GM18870 (cell line): ENCODE data around the gene ACTRT2.

ENCODE experiments used
- ATAC-seq: cut with Tn5 transposase; IDR thresholded peaks from one replicate; pipeline ENCODE4 v1.9.1; 2021; ENCODE audit warnings: moderate library complexity; ENCODE audit not compliant: unreplicated experiment

Gene ACTRT2

DNA sequence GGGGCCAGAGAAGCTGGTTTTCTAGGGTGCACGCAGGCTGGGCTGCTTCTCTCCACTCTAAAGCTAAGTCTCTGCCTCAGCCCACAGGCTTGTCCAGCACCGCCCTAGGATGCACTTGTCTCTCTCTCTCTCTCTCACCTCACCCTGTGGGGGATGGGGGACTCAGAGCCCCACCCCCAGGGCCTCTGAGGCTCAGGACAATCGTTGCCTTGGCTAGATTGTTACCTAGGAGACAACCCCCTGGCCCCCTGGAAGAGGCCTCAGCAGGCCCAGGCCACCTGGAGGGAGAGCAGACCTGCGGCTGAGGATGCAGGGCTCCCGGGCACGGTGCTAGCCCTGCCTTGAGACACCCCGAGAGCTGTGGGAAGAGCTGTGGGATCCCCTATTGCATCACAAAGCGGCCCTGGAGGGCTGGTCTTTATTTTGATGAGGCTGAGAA, at the start of gene ACTRT2:
Gene ACTRT2 (plus strand): TSS at position 235 of the 439 bp plus-strand sequence. CDS start 220 bp downstream, outside the sequence.
- ATAC-seq: no peak

DNA sequence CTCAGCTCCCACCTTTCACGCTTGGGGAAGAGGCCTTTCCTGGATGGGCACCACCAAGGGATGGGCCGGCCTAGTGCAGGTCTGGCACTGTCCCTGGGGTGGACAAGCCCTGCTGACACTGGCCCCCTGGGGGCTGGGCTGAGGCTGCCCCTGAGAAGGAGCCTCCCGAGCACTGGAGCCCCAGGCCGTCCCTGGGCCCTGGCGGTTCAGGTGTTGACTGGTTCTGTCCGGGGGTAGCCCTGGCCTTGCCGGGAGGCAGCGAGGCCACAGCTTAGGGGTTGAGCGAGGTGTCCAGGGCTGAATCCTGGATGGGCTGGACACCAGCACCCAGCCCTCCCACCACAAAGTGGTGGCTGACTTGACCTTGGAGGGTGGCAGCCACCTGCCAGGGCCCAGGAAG, 49.7 kb upstream of the ACTRT2 start:
- no peak for ATAC-seq

DNA sequence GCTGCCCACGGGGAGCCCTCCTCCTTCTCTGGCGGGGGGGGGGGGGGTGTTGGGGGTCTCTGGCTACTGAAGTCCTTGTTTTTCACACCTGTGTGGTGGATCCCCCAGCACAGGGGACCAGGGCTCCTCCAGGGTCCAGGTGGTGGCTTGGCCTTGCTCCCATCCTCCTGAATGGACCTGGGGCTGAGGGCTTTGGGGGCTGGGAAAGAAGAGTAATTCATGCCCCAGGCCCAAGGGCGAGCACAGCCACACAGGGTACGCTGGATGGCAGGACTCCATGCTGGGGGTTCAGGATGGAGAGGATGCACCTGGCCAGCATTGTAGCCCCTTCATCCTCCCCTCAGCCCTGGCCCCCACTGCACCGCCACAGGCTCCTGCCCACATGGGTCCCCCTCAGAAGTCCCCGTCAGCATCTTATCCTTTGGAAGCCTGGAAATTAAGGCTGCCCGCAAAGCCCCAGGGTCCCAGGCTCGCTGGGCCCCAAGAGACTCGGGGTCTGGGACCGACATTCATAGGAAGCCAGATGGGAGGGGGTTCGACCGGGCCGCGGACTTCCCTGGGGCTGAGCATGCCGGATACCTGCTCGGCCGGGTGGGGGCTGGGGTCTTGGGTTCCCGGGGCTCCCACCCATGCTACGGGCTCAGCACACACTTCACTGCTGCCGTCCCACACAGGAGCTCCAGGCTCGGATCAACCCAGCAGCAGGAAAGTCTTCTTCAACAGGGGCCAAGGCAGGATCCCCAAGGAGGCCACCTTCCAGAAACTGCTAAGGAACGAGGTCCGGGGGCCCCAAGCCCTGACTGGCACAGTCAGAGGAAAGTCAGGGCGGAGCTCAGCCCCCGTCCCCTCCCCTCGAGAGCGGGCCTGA, 49.0 kb upstream of the ACTRT2 start:
- no peak for ATAC-seq

DNA sequence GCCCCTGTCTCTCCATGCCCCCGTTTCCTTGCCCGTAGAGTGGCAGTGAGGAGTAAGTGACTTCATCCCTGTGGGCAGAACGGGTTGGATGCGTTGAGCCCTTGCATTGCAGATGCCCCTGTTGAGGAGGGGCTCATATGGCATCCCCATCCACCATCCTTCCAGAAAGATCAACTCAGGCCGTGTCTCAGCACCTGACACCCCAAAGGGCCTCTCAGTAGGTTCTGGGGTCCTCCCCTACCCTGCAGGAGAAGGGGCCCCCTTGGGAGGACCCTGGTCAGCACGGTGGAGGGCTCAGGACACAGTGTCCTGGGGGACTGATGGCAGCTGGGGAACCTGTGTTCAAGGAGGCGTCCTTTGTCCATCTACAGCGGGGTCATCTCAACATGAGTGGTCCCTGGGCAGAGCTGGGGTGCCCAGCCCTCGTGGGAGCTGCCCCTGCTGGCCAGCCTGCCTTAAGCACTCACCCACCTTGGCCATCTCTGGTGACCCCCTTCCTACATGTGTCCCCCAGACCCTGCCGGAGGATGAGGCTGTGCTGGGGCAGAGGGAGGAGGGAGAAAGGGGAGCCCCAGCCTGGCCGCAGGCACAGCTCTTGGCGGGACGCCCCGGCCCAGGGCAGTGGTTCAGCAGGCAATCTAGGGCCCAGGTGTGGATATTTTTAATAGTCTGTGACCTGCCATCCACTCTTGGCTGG, 48.2 kb upstream of the ACTRT2 start:
- no peak for ATAC-seq

DNA sequence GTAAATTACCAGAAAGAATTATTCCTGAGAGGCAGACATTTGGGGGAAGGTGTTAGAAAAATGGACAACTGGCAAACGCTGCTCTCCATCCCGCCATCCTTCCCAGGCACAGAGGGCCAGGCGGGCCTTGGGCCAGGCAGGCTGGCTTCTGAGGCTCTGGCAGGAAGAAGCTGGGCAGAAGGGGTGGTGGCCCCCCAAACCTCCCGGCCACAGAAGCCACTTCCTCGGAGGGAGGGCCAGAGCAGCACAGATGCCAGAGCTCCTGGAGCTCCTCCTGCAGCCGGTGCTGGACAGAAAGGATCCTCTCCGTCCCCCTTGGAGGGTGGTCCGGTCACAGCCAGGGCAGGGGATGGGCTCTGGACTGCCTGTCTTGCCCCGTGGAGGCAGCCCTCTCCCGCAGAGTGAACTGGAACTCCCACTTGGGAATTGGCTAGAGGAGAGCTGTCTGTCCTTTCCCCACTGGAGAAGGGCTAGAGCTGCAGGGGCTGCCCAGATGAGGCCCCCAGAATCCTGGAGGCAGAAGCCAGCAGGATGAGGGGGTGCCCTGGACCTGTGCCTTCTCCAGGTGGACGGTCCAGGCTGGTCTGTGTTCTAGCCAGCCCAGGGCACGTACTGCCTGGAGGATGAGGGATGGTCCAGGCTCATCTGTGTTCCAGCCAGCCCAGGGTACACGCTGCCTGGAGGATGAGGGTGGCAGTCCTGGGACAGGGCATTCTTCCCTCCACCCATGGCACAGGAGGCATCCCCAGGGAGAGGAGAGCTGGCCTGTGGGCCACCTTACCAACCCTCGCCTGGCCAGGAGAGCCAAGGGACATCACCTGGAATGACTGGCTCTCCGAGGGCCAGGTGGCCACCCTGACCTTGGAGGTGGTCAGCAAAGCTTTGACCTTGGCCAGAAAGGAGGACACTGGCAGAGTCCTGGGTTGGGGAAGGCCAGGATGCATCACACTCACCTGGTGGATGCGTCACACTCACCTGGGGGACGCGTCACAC, 47.4 kb upstream of the ACTRT2 start:
- no peak for ATAC-seq

DNA sequence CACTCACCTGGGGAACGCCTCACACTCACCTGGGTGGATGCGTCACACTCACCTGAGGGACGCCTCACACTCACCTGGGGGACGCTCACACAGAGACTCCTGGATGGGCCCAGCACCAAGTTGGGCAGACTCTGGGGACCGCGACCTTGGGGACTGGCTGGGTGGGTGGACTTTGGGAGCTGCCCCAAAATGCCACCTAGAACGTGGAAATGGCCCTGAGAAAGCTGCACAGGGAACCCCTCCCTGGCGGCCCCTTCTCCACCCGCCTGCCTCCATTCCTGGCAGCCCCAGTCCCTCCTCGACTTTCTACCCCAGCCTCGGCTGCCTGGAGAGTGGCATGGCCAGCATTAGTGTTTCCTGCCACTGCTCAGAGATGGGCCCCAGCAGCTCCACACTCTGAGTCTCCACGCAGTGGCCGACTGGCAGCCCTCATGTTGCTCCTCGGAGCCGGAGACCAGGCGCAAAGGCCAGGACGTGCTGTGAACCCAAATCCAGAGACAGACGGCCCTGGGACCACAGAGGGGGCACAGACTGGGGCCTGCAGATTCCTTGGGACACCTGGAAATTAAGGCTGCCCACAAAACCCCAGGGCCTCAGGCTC, 46.5 kb upstream of the ACTRT2 start:
- ATAC-seq: no peak

DNA sequence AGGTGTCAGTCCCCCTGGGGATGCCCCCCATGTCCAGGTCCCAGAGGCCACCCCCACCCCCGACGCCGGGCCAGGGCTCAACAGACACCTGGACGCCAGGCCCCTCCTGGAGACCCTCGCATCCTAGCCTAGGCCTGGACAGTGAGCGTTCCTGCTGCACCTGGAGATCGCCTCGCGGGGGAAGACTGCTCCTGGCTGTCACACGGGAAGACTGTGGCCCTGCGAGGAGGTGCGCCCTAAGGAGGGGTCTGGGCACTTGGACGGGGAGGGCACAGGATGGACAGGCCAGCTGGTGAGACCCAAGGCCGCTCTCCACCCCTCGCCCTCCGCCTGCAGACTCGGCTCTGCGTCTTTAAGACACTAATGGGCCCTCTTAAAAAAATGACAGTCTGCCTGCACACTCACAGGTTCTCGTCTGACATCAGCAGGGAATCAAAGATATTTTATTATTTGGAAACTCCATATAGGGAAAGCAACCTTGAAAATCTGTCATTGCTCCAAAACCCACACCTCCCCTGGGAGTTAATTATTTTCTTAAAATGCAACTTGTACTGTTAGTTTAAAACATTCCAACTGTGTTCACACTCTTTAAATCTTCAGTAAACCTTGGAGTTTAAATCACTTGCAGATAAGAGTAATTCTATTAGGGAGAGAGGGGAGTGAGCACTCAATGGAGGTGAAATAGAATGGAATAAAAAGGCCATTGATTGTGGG, 45.6 kb upstream of the ACTRT2 start:
- ATAC-seq: no peak

DNA sequence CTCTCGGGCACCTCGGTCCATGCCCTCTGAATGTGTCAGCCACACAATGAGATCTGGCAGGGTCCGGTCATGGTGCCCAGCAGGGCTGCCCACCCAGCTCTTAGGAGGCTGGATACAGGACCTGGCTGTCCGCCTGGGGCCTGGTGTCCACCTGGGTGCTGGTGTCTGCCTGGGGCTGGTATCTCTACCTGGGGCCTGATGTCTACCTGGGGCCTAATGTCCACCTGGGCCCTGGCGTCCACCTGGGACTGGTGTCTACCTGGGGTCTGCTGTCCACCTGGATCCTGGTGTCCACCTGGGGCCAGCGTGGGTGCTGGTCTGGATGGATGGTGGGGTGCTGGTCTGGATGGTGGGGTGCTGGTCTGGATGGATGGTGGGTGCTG, 45.1 kb upstream of the ACTRT2 start:
- ATAC-seq: no peak

DNA sequence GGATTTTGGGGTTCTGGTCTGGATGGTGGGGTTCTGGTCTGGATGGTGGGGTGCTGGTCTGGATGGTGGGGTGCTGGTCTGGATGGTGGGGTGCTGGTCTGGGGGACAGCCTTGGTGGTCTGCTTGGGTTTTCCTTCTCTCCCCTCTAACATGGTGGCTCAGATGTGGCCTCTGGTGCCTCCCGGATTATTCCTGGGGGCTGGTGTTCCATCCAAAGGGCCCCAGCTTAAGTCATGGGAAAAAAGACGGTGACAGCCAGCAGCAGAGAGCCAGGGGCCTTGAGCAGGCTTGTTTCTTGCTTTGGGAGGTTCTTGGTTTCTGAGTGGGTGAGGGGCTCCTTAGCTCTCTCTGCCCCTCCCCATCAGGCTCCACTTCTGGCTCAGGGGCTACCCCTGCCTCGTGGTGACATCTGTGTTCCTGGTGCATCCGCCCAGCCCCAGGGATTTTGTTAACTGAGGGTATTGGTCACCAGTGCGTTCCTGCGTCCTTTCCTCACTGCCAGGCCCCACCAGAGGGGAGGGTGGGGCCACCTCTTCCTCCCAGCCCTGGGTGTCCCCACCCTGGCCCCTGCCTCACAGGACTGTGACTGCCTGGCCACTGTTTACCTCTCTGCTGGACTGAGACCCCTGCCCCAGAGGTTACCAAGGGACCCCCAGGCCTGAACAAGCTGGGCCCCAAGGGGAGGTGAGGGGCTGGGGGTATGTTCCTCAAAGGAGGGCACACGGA, 43.2 kb upstream of the ACTRT2 start:
- ATAC-seq: no peak

DNA sequence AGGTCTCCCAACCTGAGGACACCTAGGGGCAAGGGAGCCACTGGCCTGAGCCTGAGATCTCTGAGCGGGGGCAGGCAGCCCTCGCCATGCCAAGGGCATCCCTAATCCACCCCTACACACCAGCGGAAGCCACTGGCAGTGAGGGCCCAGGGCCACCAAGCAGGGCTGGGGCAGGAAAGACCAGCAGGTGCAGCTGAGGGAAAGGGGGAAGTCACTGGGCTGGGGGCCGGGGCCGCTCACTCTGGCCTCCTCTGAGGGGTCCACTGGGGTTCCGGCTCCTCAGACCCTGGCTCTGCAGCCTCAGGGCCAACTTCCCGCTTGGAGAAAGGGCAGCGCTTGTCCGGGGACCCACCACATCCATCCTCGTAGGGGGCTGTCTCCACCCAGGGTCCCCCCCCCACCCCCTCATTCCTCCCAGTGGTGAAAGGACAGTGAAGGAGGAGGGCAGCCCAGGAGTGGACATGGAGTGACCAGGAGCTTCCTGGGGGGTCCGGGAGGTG, 42.5 kb upstream of the ACTRT2 start:
- no peak for ATAC-seq

DNA sequence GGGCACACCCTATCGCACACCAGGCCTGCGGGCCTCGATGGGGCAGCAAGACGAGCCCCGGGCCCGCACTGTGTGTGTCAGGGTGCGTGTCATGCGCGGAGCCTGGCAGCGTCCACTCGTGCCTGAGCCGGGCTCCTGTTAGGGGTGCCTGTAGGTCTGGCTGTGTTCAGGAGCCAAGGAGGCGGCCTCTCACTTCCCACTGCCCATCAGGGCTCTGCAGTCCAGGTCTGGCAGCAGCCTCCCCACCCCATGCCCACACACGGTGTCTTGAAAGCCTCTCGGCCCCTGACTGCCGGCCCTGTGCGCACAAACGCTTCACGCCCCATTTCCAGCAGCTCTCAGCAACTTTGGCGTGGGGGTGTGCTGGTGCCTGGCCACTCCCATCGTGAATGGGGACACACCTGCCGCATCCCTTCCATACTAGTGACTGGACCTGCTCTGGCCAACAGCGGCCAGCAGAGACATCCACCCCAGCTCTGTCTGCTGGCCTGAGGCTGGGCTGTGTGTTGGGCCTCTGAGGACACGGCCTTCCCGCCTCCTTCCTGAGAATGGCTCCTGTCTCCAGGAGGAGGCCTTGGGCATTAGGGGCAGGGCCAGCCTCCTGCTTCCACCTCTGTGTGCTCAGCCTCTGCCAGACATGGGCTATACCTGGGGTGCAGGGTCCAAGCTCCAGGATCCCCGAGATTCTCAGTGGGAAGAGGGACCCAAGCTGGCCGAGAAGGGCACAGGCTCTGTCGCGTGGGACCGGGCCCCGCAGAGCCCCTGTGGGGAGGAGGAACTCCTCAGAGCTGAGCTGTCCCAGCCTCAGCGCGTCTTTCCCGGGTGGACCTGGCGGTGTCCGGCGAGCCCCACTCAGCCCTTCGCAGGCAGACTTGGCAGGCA, 41.8 kb upstream of the ACTRT2 start:
- no peak for ATAC-seq

DNA sequence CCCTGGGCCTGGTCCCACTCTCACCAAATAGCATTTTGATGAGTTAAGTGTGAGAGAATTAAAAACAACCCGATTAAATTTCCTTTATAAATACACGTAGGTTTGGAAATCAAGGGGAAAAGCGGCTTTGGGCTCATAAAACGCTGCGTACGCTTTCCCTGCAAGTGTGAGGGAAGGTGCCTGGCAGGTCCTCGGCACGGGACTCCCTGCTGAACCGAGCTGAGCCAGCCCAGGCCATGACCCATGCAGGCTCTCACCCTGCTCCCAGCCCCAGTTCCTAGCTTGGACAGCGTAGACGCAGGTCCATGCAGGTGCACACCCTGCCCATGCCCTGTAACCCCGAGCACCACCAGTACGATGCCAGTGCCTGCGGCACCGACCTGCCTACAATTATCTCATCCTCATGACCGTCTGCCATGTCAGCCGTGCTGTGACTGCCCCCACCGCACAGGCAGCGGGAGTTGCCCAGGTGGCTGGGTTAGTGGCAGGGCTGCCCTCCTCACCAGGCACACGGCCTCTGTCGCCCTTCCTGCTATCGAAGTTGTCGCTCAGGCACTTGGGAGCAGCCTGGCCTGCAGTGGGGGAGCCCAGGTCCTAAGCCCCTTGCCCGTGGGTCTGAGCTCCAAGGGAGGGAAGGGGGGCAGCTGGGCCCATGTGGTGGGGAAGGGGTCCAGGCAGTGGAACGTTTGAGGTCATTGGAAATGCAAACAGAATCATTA, 41.0 kb upstream of the ACTRT2 start:
- ATAC-seq: no peak

DNA sequence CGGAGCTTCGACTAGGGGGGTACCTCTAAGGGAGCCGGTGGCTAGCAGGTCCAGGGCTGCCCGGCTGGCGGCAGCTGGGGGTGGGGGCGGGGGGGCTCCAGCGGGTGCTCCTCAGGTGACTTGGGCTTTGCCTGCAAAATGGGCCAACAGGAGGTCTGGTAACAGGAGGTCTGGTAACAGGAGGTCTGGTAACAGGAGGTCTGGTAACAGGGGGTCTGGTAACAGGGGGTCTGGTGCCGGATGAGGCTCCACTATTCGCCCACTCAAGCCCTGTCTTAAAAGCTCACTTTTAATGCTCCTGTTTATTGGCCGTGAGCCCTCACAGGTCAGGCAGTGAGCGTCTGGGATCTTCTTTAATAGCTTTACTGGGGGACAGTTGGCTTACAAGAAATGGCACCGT, 40.4 kb upstream of the ACTRT2 start:
- ATAC-seq: no peak

DNA sequence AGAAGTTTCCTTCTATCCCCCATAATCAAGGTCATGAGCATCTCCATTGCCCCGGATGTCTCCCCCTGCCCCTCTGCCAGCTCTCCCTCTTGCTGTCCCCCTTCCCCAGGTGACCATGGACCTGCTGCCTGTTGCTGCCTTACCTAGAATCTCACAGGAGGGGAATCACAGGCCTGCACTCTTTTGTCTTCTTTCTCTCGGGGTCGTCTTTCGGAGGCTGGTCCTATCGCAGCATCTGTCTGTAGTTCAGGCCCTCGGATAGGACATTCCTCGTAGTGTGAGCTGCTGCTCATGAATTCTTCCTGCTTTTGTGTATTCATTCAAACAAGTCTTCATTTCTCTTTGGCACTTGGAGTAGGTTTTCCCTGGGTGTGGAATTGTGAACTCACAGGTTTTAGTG, 39.9 kb upstream of the ACTRT2 start:
- no peak for ATAC-seq

DNA sequence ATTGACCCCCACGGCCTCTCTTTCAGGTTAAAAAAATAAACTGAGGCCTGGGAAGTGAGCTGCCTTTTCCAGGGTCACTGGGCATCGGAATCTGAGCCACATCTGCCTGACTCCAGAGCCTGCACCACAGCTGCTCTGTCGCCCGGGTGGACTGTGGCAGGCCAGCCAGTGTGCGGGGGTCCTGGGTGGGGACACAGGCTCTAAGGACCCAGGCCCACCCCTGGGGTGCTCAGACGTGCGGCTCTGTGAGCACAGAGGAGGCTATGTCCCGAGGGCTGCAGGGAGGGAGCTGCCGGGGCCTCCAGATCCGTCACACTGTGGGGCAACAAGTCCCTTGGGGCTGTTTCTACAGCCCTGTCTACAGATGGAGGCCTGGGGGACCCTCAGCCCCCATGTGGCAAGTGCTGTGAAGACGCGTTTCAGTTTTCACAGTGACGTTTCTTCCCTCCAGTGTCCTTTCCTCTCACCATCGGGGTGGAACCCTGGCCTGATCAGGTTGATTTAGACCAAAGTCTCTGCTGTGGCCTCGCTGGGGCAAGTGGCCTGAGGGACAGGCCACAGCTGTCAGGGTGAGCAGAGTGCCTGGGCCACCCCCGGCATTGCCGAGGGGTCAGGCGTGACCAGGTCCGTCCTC, 39.2 kb upstream of the ACTRT2 start:
- no peak for ATAC-seq

DNA sequence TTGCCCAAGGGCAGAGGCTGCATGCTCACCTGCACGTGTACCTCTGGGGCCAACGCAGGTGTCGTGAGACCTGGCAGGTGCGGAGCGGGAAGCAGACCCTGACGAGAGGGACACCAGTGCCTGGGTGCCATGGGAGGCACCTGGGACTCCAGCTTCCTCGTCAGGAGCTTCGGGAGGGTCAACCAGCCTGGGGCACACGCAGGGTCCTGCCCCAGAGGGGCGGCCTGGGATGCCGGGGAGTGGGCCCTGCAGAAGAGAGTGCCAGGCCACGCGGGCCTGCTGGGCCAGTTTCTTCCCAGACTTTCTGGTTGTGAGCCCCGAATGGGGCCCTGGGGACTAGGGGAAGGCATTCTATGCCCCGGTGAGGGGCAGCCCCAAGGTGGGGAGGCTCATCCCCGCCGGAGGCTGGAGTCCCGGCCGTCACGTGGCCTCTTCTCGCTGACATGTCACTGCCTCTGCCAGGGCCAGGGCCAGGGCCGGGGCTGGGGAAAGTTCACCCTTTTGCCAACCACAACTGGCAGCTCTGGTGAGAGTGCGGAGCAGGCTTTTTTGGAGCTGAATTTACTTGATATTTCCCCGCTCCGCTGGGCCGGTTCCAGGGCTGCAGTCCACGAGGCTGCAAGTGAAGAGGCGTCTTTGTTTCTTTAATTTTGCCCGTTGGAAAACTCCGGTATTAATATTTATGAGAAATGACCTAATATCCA, 38.5 kb upstream of the ACTRT2 start:
- no peak for ATAC-seq

DNA sequence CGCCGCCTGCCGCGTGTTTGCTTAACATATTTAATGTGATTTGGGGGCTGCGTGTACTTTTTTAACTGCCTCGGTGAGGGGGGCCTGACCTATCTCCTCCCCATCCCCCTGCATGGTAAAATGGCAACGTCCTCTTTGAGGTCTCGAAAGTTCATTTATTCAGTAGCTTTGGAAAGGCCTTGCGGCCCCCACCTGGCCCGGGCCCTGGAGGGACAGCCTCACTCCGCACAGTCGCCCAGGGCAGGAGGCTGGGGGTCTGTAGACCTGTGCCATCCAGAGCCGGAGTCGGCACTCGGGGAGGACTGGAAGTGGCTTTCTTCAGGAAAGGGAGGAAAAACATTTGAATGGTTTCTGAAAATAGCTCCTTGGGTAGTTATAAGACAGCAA, 38.0 kb upstream of the ACTRT2 start:
- no peak for ATAC-seq
